HG03469 (cell line): ENCODE data around the gene RAB3B.
"Not testable (repeated sequence)": the region's sequence is repeated elsewhere in the genome, so short reads cannot be mapped to it uniquely, and the experiment has no call there.

Source experiments
- ATAC-seq: cut with Tn5 transposase; IDR thresholded peaks from one replicate; pipeline ENCODE4 v1.9.1; 2021; ENCODE audit warnings: mild to moderate bottlenecking, moderate library complexity, moderate number of reproducible peaks; ENCODE audit not compliant: unreplicated experiment

RAB3B gene

GRCh38 chr1:51922040-51922439 is 68.5 kb downstream of the RAB3B start:
- ATAC-seq: no peak

- no peak for ATAC-seq
Measured at GRCh38 chr1:51920130-51920529, 70.4 kb downstream of the RAB3B start.

GRCh38 chr1:51919684-51920083 is 70.8 kb downstream of the RAB3B start:
- ATAC-seq: no peak

GRCh38 chr1:51916587-51917405 is 73.7 kb downstream of the RAB3B start:
- ATAC-seq: no peak

- ATAC-seq: no peak
Measured at GRCh38 chr1:51915951-51916350, 74.5 kb downstream of the RAB3B start.

GRCh38 chr1:51912881-51913280 is 77.6 kb downstream of the RAB3B start:
- no peak for ATAC-seq

GRCh38 chr1:51910221-51911000 is 80.1 kb downstream of the RAB3B start:
- ATAC-seq: no peak

- ATAC-seq: no peak
Measured at GRCh38 chr1:51908499-51908898, 82.0 kb downstream of the RAB3B start.

GRCh38 chr1:51907079-51907702 is 83.3 kb downstream of the RAB3B start:
- no peak for ATAC-seq

GRCh38 chr1:51906306-51907078 is 84.0 kb downstream of the RAB3B start:
- no peak for ATAC-seq

- no peak for ATAC-seq
Measured at GRCh38 chr1:51902456-51902855, 88.0 kb downstream of the RAB3B start.

- no peak for ATAC-seq
Measured at GRCh38 chr1:51901151-51901550, 89.3 kb downstream of the RAB3B start.

- no peak for ATAC-seq
Measured at GRCh38 chr1:51899022-51899421, 91.5 kb downstream of the RAB3B start.

- no peak for ATAC-seq
Measured at GRCh38 chr1:51898090-51898734, 92.3 kb downstream of the RAB3B start.

GRCh38 chr1:51897699-51898031 is 92.8 kb downstream of the RAB3B start:
- no peak for ATAC-seq

- not testable (repeated sequence) for ATAC-seq
Measured at GRCh38 chr1:51894748-51895147, 95.8 kb downstream of the RAB3B start.

GRCh38 chr1:51878616-51879336 is 111.7 kb downstream of the RAB3B start, which contains the start of gene NRDC:
TSS of gene NRDC (minus strand) at chr1:51878727. CDS start at chr1:51878615, 112 bp downstream.
- peak; percentile 86 for ATAC-seq

- ATAC-seq: peak; percentile 9
Measured at GRCh38 chr1:51878308-51878615, 112.2 kb downstream of the RAB3B start.

- ATAC-seq: no peak
Measured at GRCh38 chr1:51877434-51878307, 112.8 kb downstream of the RAB3B start.
